Cardiac muscle cell (in vitro differentiated cells and primary cell): ENCODE measurements around the gene GNG14. TPM values are rescaled to one million over a fixed set of nuclear protein-coding genes. Genes with fewer than 3 reads are reported as not detected.

ENCODE experiments used
- DNase-seq, 2 donors: peaks; one replicate each; pipeline versions ENCODE4 v3.0.0 to v3.0.0-alpha.2; 2010 to 2017; ENCODE audit warnings: low read depth in 1 of 2, low spot score in 1 of 2
- H3K27ac ChIP-seq: fragments of 200-600 bp; sonication (generic); 2 replicates; pipeline ENCODE4 v1.5.1; 2016
- H3K27me3 ChIP-seq: fragments of 200-600 bp; sonication (generic); 2 replicates; pipeline ENCODE4 v1.6.0; 2016; ENCODE audit warnings: control low read depth
- H3K36me3 ChIP-seq: fragments of 200-600 bp; sonication (generic); 2 replicates; pipeline ENCODE4 v1.5.1; 2016; ENCODE audit warnings: control low read depth
- H3K4me1 ChIP-seq: fragments of 200-600 bp; sonication (generic); 2 replicates; pipeline ENCODE4 v1.8.1; 2017; ENCODE audit warnings: low read depth, mild to moderate bottlenecking, mixed run types
- H3K4me3 ChIP-seq: fragments of 200-600 bp; sonication (generic); 2 replicates; pipeline ENCODE4 v1.5.1; 2016; ENCODE audit warnings: mild to moderate bottlenecking
- H3K9me3 ChIP-seq: fragments of 200-600 bp; sonication (generic); 2 replicates; pipeline ENCODE4 v1.5.1; 2017; ENCODE audit warnings: low read depth, mild to moderate bottlenecking, control low read depth
- polyA plus RNA-seq: library from polyadenylated mRNA; unstranded; fragments of >200 nt; fragmentation: Nextera tagmentation; extraction: Ambion mirVana; gene quantifications from 2 replicates; pipeline ENCODE4 v1.2.1, GENCODE V29; 2016
- total RNA-seq: library from RNA; depleted of rRNA; stranded (reverse); fragments of >200 nt; gene quantifications from 2 replicates; pipeline ENCODE4 v1.2.3, GENCODE V29; 2016
- TF ChIP-seq, protein P1 (sequence below): IDR thresholded peaks from 2 replicates; pipeline ENCODE4 v1.5.1; 2012; ENCODE audit warnings: low read depth, mild to moderate bottlenecking, low read length

Gene GNG14
- total and polyA plus RNA-seq, 2 experiments from 2014 or later = 1.1 TPM; not detected in 1

DNA sequence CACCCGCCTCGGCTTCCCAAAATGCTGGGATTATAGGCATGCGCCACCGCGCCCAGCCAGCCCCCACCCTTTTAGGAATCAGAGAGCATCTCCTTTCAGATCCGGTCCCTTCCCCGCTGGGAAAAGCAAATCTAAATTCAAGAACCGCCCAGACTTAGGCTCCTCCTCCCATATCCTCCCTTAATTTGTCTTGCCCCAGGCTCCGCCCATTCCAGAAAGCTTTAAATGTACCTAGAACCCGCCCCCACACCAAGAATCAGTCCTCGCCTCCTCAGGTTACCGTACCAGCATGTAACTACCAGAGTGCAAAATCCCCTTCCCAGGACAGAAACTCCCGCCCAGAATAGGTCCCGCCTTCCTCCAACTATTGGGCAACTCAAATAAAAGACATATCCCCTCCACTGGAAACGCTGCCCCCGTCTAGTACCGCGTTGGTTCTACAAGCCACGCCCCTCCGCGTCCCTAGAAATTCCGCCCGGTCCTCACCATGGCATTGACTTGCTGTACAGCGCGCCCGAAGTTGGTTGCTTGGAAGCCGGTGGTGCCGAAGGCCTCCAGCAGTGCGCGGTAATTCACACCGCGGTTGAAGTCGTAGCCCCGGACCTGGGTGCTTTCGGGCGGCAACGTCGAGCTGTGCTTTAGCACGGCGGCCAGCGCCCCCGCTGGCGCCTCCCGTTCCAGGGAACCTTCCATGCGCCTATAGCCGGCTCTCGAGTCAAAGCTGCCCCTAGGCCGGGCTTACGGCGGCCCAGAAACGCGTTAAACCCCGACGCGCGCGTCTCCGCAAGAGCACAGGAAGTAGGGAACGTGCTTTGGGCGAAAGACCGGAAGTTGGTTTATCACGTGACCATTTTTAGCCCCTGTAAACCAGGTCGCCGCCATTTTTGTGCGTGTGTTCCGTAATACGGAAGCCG lies 6.5 kb upstream of the GNG14 start, which contains the start of gene DHPS:
Gene DHPS, minus strand, starts transcription at position 807 of the 914 bp plus-strand sequence. Its CDS starts 114 bp downstream, at position 693.
- Histone ChIP-seq H3K9me3 (no peaks in the 10 kb centered on the region), H3K27ac (peak within 1 kb of the TSS; percentile 99), H3K4me1 (no peaks in the 10 kb centered on the region), H3K4me3 (peak within 1 kb of the TSS; percentile 97), H3K27me3 (no peaks in the 10 kb centered on the region), H3K36me3 (peaks cover 20% of the 10 kb centered on the region)
- TF ChIP-seq, protein P1, sequence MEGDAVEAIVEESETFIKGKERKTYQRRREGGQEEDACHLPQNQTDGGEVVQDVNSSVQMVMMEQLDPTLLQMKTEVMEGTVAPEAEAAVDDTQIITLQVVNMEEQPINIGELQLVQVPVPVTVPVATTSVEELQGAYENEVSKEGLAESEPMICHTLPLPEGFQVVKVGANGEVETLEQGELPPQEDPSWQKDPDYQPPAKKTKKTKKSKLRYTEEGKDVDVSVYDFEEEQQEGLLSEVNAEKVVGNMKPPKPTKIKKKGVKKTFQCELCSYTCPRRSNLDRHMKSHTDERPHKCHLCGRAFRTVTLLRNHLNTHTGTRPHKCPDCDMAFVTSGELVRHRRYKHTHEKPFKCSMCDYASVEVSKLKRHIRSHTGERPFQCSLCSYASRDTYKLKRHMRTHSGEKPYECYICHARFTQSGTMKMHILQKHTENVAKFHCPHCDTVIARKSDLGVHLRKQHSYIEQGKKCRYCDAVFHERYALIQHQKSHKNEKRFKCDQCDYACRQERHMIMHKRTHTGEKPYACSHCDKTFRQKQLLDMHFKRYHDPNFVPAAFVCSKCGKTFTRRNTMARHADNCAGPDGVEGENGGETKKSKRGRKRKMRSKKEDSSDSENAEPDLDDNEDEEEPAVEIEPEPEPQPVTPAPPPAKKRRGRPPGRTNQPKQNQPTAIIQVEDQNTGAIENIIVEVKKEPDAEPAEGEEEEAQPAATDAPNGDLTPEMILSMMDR = no peak
- peak; percentile 97 to 99 for DNase-seq

DNA sequence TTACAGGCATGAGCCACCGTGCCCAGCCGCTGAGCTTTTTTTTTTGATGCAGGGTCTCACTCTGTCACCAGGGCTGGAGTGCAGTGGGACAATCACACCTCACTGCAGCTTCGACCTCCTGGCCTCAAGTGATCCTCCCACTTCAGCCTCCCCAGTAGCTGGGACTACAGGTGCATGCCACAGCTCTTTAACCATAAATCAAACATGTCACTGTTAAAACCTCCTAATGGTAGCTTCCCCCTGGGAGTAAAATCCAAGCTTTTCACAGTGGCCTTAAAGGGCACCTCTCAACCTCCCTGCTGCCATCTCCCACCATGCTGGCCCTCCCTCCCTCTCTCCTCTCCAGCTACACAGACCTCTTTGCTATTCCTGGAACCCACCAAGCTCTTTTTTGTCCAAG lies 2.0 kb upstream of the GNG14 start:
- H3K4me1 ChIP-seq = no peaks in the 10 kb centered on the region
- H3K27me3 ChIP-seq = no peaks in the 10 kb centered on the region
- H3K4me3 ChIP-seq = no peak overlapping the region
- no peak for DNase-seq
- no peaks in the 10 kb centered on the region for H3K36me3 ChIP-seq
- H3K9me3 ChIP-seq = no peaks in the 10 kb centered on the region
- TF ChIP-seq, protein P1 = no peak
- H3K27ac ChIP-seq = no peak overlapping the region

DNA sequence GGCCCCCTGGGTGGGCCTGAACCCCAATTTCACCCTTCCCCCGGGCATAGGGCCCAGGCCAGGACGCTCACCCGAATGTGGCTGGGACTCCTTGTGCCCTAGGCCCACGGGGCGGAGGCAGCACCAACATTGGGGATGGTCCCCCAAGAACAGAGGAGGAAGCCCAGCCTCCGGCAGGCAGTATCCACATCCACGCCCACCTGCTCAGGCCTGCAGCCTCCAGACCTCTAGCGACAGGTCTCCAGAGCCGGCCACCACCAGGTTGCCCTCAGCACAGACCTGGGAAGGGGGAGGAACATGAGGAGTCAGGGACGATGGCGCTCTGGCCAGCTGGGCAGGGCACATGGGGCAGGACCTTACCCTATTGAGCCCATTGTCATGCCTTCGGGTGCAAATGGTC lies 1.2 kb downstream of the GNG14 start:
- TF ChIP-seq, protein P1 = no peak
- Histone ChIP-seq H3K27me3 (no peaks in the 10 kb centered on the region), H3K27ac (no peak overlapping the region), H3K4me1 (no peaks in the 10 kb centered on the region), H3K4me3 (no peak overlapping the region), H3K36me3 (no peaks in the 10 kb centered on the region), H3K9me3 (no peaks in the 10 kb centered on the region)
- no peak for DNase-seq

DNA sequence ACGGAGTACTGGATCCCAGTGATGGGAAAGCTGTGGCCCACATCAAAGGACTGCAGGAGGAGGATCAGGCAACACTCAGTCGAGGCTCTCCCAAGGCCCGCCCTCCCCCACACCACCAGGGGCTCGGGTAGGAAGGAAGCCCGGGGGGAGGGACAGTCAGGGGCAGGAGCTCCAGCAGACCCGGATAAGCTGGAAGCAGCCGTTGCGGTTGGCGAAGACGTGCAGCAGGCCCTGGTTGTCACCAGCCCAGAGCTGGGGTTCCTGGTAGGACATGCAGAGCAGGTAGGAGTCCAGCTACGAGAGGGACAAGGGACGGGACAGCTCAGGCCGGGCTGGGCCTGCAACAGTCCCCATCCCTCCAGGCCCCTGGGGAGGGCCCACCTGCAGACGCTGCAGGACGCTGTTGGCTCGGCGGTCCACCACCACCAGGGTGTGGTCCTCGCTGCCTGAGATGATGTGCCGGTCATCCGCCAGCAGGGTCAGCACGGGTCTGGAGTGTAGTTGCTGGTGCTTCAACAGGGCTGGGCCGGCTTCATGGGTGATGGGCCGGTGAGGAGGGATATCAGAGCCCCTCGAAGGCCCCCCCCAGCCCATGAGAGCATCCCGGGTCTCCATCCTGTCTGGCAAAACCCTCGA lies 1.9 kb downstream of the GNG14 start:
- no peak overlapping the region for H3K4me3 ChIP-seq
- H3K4me1 ChIP-seq = no peaks in the 10 kb centered on the region
- DNase-seq = no peak
- no peaks in the 10 kb centered on the region for H3K36me3 ChIP-seq
- H3K27ac ChIP-seq = no peak overlapping the region
- TF ChIP-seq, protein P1 = no peak
- H3K27me3 ChIP-seq = no peaks in the 10 kb centered on the region
- no peaks in the 10 kb centered on the region for H3K9me3 ChIP-seq

DNA sequence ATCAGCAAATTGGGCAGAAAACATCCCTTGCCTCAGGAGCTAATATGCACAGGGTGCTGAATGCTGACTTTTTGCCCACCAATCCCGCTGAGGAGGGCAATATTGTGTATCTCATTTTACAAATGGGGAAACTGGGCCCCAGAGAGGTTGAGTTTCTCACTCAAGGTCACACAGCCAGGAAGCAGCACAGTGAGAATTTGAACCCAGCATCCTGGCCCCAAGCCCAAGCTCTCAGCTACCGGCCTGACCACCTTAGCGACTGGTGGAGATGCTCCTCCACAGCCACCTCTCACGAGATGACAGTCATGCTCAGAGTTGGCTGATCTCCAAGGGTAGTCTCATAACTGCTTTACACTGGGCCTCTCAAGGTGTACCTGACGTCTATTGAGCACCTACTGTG lies 5.2 kb downstream of the GNG14 start:
- no peak overlapping the region for H3K27ac ChIP-seq
- no peak for DNase-seq
- TF ChIP-seq, protein P1 = no peak
- H3K36me3 ChIP-seq = no peaks in the 10 kb centered on the region
- H3K4me3 ChIP-seq = no peak overlapping the region
- no peaks in the 10 kb centered on the region for H3K4me1 ChIP-seq
- H3K27me3 ChIP-seq = no peaks in the 10 kb centered on the region
- no peaks in the 10 kb centered on the region for H3K9me3 ChIP-seq
